Immature natural killer cell (primary cell): Measurements from ENCODE around the gene COX14. TPM values are rescaled to one million over a fixed set of nuclear protein-coding genes. Genes with fewer than 3 reads are reported as not detected.

Source experiments
- DNase-seq, 3 donors: peaks; one replicate each; pipeline ENCODE4 v3.0.0; 2022; ENCODE audit warnings: mixed read lengths in 1 of 3
- H3K27ac Mint-ChIP-seq, 6 donors: one replicate each; pipeline ENCODE4 v1.8.0; 2020; ENCODE audit warnings: mixed read lengths in 6 of 6, mild to moderate bottlenecking in 5 of 6, inconsistent platforms in 4 of 6, moderate library complexity in 3 of 6
- H3K27me3 Mint-ChIP-seq, 3 donors: one replicate each; pipeline ENCODE4 v1.8.0; 2020 to 2021; ENCODE audit warnings: low read depth in 3 of 3, mild to moderate bottlenecking in 3 of 3, mixed read lengths in 3 of 3, moderate library complexity in 3 of 3, inconsistent platforms in 1 of 3
- H3K36me3 Mint-ChIP-seq, 3 donors: one replicate each; pipeline ENCODE4 v1.8.0; 2020; ENCODE audit warnings: mixed read lengths in 3 of 3, inconsistent platforms in 2 of 3, mild to moderate bottlenecking in 2 of 3
- H3K4me1 Mint-ChIP-seq, 2 donors: one replicate each; pipeline ENCODE4 v1.8.0; 2020; ENCODE audit warnings: inconsistent platforms in 2 of 2, mild to moderate bottlenecking in 2 of 2, mixed read lengths in 2 of 2, moderate library complexity in 1 of 2
- H3K4me3 Mint-ChIP-seq, 5 donors: one replicate each; pipeline ENCODE4 v1.8.0; 2020; ENCODE audit warnings: mild to moderate bottlenecking in 5 of 5, mixed read lengths in 5 of 5, inconsistent platforms in 3 of 5, moderate library complexity in 3 of 5
- H3K9me3 Mint-ChIP-seq, 6 donors: one replicate each; pipeline ENCODE4 v1.8.0; 2020; ENCODE audit warnings: mild to moderate bottlenecking in 6 of 6, mixed read lengths in 6 of 6, inconsistent platforms in 4 of 6, moderate library complexity in 3 of 6
- polyA plus RNA-seq, 3 donors: library from polyadenylated mRNA; unstranded; fragments of 300-500 nt; fragmentation: Illumina TruSeq; gene quantifications; one replicate each; pipeline ENCODE4 v1.2.3, GENCODE V29; 2021

Gene COX14
- polyA plus RNA-seq, 3 donors from 2014 or later: 191 to 270 (median 256) TPM

- Mint-ChIP-seq H3K4me1 (peaks cover 17 to 40% of the 10 kb centered on the region in 2 donors), H3K27me3 (peaks cover 0 to 3% (median 0%) of the 10 kb centered on the region in 3 donors), H3K36me3 (peaks cover 12 to 22% (median 13%) of the 10 kb centered on the region in 3 donors), H3K9me3 (no peaks in the 10 kb centered on the region), H3K27ac (no peak overlapping the region), H3K4me3 (no peak overlapping the region)
- DNase-seq: no peak
Observed at GRCh38 chr12:50089730-50090129, 22.3 kb upstream of the COX14 start.

GRCh38 chr12:50090391-50090790, 21.6 kb upstream of the COX14 start:
- H3K27ac Mint-ChIP-seq: no peak overlapping the region
- no peak overlapping the region for H3K4me3 Mint-ChIP-seq
- no peaks in the 10 kb centered on the region for H3K9me3 Mint-ChIP-seq
- DNase-seq: no peak
- peaks cover 14 to 34% of the 10 kb centered on the region in 2 donors for H3K4me1 Mint-ChIP-seq
- peaks cover 12 to 27% (median 17%) of the 10 kb centered on the region in 3 donors for H3K36me3 Mint-ChIP-seq
- H3K27me3 Mint-ChIP-seq: peaks cover 0 to 3% (median 0%) of the 10 kb centered on the region in 3 donors

GRCh38 chr12:50097952-50098351, 14.1 kb upstream of the COX14 start:
- Mint-ChIP-seq H3K27ac (no peak overlapping the region), H3K9me3 (no peaks in the 10 kb centered on the region), H3K4me1 (no peaks in the 10 kb centered on the region), H3K36me3 (peaks cover 37 to 62% (median 44%) of the 10 kb centered on the region in 3 donors), H3K27me3 (no peaks in the 10 kb centered on the region), H3K4me3 (no peak overlapping the region)
- no peak for DNase-seq

DNA sequence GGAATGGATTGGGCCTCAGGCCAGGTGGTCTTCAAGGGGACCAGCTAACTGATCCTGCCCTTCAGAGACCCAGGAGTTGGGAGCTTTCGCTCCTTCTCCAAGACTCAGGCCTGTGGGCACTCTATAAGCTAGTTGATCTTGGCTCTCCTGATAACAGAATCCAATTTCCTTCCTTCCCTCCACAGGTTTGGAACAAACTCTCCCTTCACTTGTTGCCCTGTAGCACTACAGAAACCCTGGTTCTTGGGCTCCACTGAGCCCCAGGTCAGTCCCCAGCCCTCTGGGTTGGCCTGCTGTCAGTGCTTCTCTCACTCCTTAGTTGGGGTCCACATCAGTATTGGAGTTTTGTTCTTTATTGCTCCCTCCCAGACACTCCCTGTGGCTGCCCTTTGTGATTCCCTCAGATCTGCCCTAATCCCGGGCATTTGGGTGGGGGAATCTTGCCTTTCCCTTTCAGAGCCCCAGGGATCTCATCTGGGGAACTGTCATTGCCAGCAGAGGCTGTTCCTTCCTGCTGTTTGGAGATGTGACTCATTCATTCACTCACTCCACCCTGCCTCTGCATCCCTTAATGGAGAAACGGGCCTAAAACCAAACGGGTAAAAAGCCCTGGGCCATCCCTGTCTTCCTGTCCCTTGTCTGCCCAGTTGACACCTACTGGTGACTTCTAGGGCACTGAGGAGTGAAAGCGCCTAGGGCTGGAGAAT, 12.6 kb upstream of the COX14 start:
- no peak for DNase-seq
- peaks cover 0 to 1% (median 0%) of the 10 kb centered on the region in 3 donors for H3K27me3 Mint-ChIP-seq
- peaks cover 33 to 58% (median 40%) of the 10 kb centered on the region in 3 donors for H3K36me3 Mint-ChIP-seq
- no peaks in the 10 kb centered on the region for H3K9me3 Mint-ChIP-seq
- H3K27ac Mint-ChIP-seq: peak overlapping the region in 1 of 6 donors; percentile 36
- no peak overlapping the region for H3K4me3 Mint-ChIP-seq
- H3K4me1 Mint-ChIP-seq: no peaks in the 10 kb centered on the region

GRCh38 chr12:50100561-50100960, 11.5 kb upstream of the COX14 start:
- H3K36me3 Mint-ChIP-seq: peaks cover 32 to 50% (median 35%) of the 10 kb centered on the region in 3 donors
- H3K9me3 Mint-ChIP-seq: no peaks in the 10 kb centered on the region
- peaks cover 0 to 2% (median 0%) of the 10 kb centered on the region in 3 donors for H3K27me3 Mint-ChIP-seq
- DNase-seq: no peak
- no peaks in the 10 kb centered on the region for H3K4me1 Mint-ChIP-seq
- H3K4me3 Mint-ChIP-seq: no peak overlapping the region
- H3K27ac Mint-ChIP-seq: peak overlapping the region in 3 of 6 donors; percentile 30 to 32 (median 30)

- Mint-ChIP-seq H3K27me3 (peaks cover 0 to 2% (median 0%) of the 10 kb centered on the region in 3 donors), H3K36me3 (peaks cover 21 to 39% (median 24%) of the 10 kb centered on the region in 3 donors)
Observed at GRCh38 chr12:50101663-50102062, 10.4 kb upstream of the COX14 start.

DNA sequence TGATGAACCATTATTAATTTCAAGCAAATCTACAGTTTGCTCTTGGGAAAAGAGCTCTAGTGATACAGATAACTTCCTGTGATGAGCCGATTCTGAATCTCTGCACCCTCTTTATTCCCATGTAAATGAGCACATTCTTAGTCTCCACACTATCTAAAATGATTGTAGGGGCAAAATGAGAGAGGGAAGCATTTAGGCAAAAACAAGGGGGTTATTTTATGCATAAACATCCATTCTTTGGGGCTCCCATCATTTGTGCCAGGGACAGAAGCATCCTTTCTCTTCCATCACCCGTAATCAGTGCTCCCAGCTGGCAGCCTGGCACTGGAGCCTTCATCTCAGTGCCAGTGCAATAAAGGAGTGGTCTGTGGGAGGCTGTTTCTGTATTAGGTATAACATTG, 9.9 kb upstream of the COX14 start:
- no peaks in the 10 kb centered on the region for H3K4me1 Mint-ChIP-seq
- peaks cover 0 to 2% (median 0%) of the 10 kb centered on the region in 3 donors for H3K27me3 Mint-ChIP-seq
- no peak overlapping the region for H3K4me3 Mint-ChIP-seq
- H3K27ac Mint-ChIP-seq: no peak overlapping the region
- no peaks in the 10 kb centered on the region for H3K9me3 Mint-ChIP-seq
- H3K36me3 Mint-ChIP-seq: peaks cover 18 to 35% (median 20%) of the 10 kb centered on the region in 3 donors
- no peak for DNase-seq

More at GRCh38 chr12:50101663-50102062, 10.4 kb upstream of the COX14 start:
- H3K4me1 Mint-ChIP-seq: no peaks in the 10 kb centered on the region
- H3K27ac Mint-ChIP-seq: peak overlapping the region in 1 of 6 donors; percentile 23
- no peak overlapping the region for H3K4me3 Mint-ChIP-seq
- no peaks in the 10 kb centered on the region for H3K9me3 Mint-ChIP-seq
- no peak for DNase-seq

DNA sequence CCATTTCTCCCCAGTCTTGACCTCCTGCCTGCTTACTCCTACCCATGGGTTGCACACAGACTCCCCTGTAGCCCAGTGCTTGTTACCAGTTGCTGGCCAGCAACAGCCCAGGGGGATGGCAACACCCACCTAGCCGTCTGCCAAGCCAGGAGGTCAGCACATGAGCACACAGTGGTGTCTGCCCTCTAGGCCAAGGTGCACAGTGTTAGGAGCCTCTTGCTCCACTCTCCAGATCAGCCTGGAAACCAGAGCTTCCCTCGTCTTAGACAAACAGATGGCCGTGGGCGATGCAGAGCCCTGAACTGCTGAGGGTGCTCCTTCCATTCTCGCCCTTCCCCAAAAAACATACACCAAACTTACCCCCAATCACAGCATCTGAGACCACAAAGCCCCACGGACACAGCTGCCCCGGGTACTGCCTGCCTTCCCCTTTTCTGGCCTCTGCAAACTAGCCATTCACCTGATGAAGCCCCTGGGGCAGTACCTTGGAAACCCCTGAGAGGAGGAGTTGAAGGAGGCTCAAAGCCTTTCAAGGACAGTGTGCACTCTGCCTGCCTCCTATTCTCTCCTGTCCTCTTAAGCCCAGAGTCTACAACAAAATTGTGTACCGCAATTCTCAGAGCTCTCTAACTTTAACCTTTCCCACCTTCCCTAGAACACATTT, 9.3 kb upstream of the COX14 start:
- Mint-ChIP-seq H3K27me3 (peaks cover 0 to 2% (median 0%) of the 10 kb centered on the region in 3 donors), H3K27ac (no peak overlapping the region), H3K9me3 (no peaks in the 10 kb centered on the region), H3K36me3 (peaks cover 18 to 31% (median 19%) of the 10 kb centered on the region in 3 donors), H3K4me3 (no peak overlapping the region), H3K4me1 (no peaks in the 10 kb centered on the region)
- DNase-seq: no peak

GRCh38 chr12:50103351-50103750, 8.7 kb upstream of the COX14 start:
- Mint-ChIP-seq H3K4me1 (no peaks in the 10 kb centered on the region), H3K9me3 (no peaks in the 10 kb centered on the region), H3K27ac (no peak overlapping the region), H3K27me3 (peaks cover 0 to 2% (median 0%) of the 10 kb centered on the region in 3 donors), H3K36me3 (peaks cover 13 to 25% (median 15%) of the 10 kb centered on the region in 3 donors), H3K4me3 (no peak overlapping the region)
- no peak for DNase-seq

DNA sequence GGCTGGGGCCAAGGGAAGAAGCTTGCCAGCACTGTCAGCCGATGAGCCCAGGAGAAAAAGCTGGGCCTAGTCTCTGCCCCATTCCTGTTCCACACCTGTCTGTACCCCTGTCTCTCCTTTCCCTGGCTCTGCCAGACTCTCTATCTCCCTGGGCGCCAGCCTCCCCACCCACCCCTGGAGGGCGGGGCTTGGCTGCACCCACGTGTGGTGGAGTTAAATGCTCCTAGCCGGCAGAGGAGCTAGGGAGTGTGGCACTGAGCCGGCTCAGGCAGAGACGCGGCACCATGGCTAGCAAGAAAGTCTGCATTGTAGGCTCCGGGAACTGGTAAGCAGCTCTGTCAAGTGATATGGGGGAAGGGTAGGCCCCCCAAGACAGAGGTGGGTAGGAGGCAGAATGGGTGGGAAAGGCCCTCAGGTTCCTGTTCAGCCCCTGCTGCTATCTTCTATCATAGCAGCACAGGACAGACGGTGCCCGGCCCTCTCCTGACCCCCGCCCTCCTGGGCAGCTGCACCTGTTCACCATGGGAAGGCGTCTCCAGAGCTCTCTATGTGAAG, 8.2 kb upstream of the COX14 start, which contains the start of gene GPD1:
Gene GPD1, plus strand, starts transcription at position 242 of the 555 bp plus-strand sequence. Its CDS starts 43 bp downstream, at position 285.
- Mint-ChIP-seq H3K9me3 (no peaks in the 10 kb centered on the region), H3K4me3 (no peak within 1 kb of the TSS), H3K27me3 (peaks cover 0 to 2% (median 0%) of the 10 kb centered on the region in 3 donors), H3K27ac (no peak within 1 kb of the TSS), H3K36me3 (peaks cover 8 to 20% (median 14%) of the 10 kb centered on the region in 3 donors), H3K4me1 (no peaks in the 10 kb centered on the region)
- DNase-seq: no peak

DNA sequence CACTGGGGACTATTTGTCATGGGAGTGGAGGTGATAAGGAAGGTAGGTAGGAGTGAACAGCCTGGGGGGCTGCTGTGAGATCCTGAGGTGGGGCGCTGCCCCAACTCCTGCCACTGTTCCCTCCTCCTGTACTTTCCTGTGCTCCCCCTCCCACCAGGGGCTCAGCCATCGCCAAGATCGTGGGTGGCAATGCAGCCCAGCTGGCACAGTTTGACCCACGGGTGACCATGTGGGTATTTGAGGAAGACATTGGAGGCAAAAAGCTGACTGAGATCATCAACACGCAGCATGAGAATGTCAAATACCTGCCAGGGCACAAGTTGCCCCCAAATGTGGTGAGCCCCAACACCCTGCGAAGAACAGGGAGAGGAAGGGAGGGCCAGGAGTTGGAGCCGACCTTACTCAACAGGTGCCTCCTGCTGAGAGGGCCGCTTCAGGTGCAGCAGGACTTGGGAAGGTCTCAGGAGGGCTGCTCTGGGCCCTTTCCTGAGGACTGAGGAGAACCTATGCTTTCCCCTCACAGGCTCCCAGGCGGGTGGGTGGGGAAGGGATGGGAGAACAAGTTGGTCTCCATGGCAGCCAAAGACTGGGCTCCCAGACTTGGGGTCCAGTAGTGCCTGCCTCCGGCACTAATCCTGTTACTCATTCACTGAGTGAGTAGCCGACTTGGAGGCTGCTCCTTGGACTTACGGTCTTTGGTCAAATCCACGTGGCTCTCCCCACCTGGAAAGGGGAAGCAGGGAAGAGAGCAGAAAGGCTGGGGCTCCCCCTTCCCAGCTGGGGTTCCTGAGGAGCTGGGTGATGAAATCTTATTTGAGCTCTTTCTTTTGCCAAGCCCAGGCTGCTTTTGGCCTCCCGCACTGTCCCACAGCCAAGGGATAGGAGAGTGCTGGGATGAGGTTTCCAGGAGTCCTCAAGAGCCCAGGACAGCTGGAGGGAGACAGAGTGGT, 7.3 kb upstream of the COX14 start:
- peaks cover 3 to 13% (median 10%) of the 10 kb centered on the region in 3 donors for H3K36me3 Mint-ChIP-seq
- H3K27me3 Mint-ChIP-seq: peaks cover 0 to 2% (median 0%) of the 10 kb centered on the region in 3 donors
- DNase-seq: no peak
- no peaks in the 10 kb centered on the region for H3K4me1 Mint-ChIP-seq
- no peak overlapping the region for H3K4me3 Mint-ChIP-seq
- no peaks in the 10 kb centered on the region for H3K9me3 Mint-ChIP-seq
- no peak overlapping the region for H3K27ac Mint-ChIP-seq

GRCh38 chr12:50105913-50106450, 6.1 kb upstream of the COX14 start:
- H3K9me3 Mint-ChIP-seq: no peaks in the 10 kb centered on the region
- H3K27me3 Mint-ChIP-seq: peaks cover 0 to 3% (median 0%) of the 10 kb centered on the region in 3 donors
- no peak overlapping the region for H3K27ac Mint-ChIP-seq
- no peak for DNase-seq
- peaks cover 0 to 4% (median 3%) of the 10 kb centered on the region in 3 donors for H3K36me3 Mint-ChIP-seq
- no peak overlapping the region for H3K4me3 Mint-ChIP-seq
- peaks cover 0 to 2% of the 10 kb centered on the region in 2 donors for H3K4me1 Mint-ChIP-seq

GRCh38 chr12:50106907-50107306, 5.1 kb upstream of the COX14 start:
- Mint-ChIP-seq H3K27me3 (peaks cover 0 to 6% (median 1%) of the 10 kb centered on the region in 3 donors), H3K4me1 (peaks cover 6% of the 10 kb centered on the region in 2 donors), H3K4me3 (no peak overlapping the region), H3K27ac (no peak overlapping the region), H3K9me3 (no peaks in the 10 kb centered on the region), H3K36me3 (peaks cover 0 to under 1% (median 0%) of the 10 kb centered on the region in 3 donors)
- no peak for DNase-seq
